ENCODE measurements around the gene FBXW11. TPM values are rescaled to one million over a fixed set of nuclear protein-coding genes. Genes with fewer than 3 reads are reported as not detected.
"Not testable (repeated sequence)": the region's sequence is repeated elsewhere in the genome, so short reads cannot be mapped to it uniquely, and the experiment has no call there.

Gene FBXW11
- total and polyA plus RNA-seq, 2 of the 8 experiments (the other 6 are each of a cell fraction or from before 2014, with no cell fraction given), result 45.0 to 75.6 TPM

DNA sequence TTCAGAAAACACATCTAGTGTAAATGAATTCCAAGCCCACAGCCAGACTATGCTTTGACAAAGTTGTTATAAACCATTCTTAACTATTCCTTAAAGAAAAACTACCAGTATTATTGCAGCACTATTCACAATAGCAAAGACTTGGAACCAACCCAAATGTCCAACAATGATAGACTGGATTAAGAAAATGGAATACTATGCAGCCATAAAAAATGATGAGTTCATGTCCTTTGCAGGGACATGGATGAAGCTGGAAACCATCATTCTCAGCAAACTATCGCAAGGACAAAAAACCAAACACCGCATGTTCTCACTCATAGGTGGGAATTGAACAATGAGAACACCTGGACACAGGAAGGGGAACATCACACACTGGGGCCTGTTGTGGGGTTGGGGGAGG is 120.4 kb downstream of the FBXW11 start:
- CTCF ChIA-PET (ENCODE audit: partially characterized antibody); DNase-seq (ENCODE audit: low read depth in 1 of 2, low spot score in 2 of 2); H3K4ac ChIP-seq (replicated peaks; ENCODE audit: insufficient read length, low read depth, low read length); H2BK15ac ChIP-seq (ENCODE audit: low read length); H2BK5ac ChIP-seq (ENCODE audit: low read depth, low read length); H3K27ac ChIP-seq (ENCODE audit: low read depth, low read length); H2BK20ac ChIP-seq (ENCODE audit: low read length); H2BK12ac ChIP-seq (ENCODE audit: low read depth, low read length); H2AK5ac ChIP-seq (ENCODE audit: low read depth, low read length); FAIRE-seq; H3K23ac ChIP-seq (ENCODE audit: insufficient read length); H3K27me3 ChIP-seq (replicated peaks in 1 of 4; ENCODE audit: control insufficient read depth in 3 of 4, extremely low read depth in 1 of 4, insufficient read depth in 3 of 4, low read length in 3 of 4); H3K23me2 ChIP-seq (ENCODE audit: low read depth, low read length); H4K91ac ChIP-seq (replicated peaks; ENCODE audit: insufficient read length, low read length); H3K14ac ChIP-seq (ENCODE audit: insufficient read length); H3K9ac ChIP-seq (replicated peaks in 1 of 4; ENCODE audit: extremely low read depth in 1 of 4, low read depth in 3 of 4, low read length in 3 of 4); H3K18ac ChIP-seq (ENCODE audit: extremely low read depth, low read length); H2BK120ac ChIP-seq (replicated peaks; ENCODE audit: low read depth, low read length); H3K9me3 ChIP-seq (ENCODE audit: insufficient read depth in 2 of 2, low read depth in 1 of 2, low read length in 1 of 2); H3K4me2 ChIP-seq (ENCODE audit: insufficient read depth in 1 of 2, low read depth in 2 of 2, low read length in 2 of 2); POLR2A ChIA-PET (ENCODE audit: partially characterized antibody); H3K4me1 ChIP-seq (replicated peaks in 1 of 4; ENCODE audit: control insufficient read depth in 3 of 4, insufficient read depth in 4 of 4, low read length in 3 of 4); H3K56ac ChIP-seq (replicated peaks; ENCODE audit: insufficient read length, low read depth, low read length); H4K5ac ChIP-seq (ENCODE audit: insufficient read length, low read depth, low read length); H3K79me2 ChIP-seq (ENCODE audit: control insufficient read depth in 1 of 2, insufficient read depth in 2 of 2, low read length in 2 of 2); H3K79me1 ChIP-seq (ENCODE audit: low read depth, low read length); H3K4me3 ChIP-seq (ENCODE audit: extremely low read depth in 1 of 4, insufficient read depth in 2 of 4, low read depth in 3 of 4, low read length in 4 of 4); H4K8ac ChIP-seq (ENCODE audit: extremely low read depth, insufficient read depth, low read length); H4K20me1 ChIP-seq (replicated peaks in 1 of 2; ENCODE audit: control insufficient read depth in 1 of 2, insufficient read depth in 2 of 2, low read length in 2 of 2); H2AFZ ChIP-seq (ENCODE audit: low read length): not testable (repeated sequence)
- H3K36me3 ChIP-seq (ENCODE audit: control insufficient read depth in 2 of 4, insufficient read depth in 4 of 4, low read length in 3 of 4), result peaks cover 0 to 33% (median 16%) of the 10 kb centered on the region in 4 experiments; a peak in 7 of 8 replicates
- no CpG with 5 or more reads among the region's 2 CpGs for WGBS, 2 experiments (ENCODE audit: extremely low coverage in 1 of 2, insufficient coverage in 1 of 2, insufficient read length in 1 of 2, insufficient replicate concordance in 2 of 2, low coverage in 1 of 2, low lambda C conversion rate in 2 of 2, missing lambda C conversion rate in 1 of 2)

All from H1 (cell line).